ENCODE results near the gene CPNE5. TPM values are rescaled to one million over a fixed set of nuclear protein-coding genes. Genes with fewer than 3 reads are reported as not detected.

CPNE5 gene
- total RNA-seq, 1 donor from 2014 or later: 1.3 TPM

- Histone ChIP-seq H3K27ac (no peak overlapping the region), H3K9me3 (no peaks in the 10 kb centered on the region), H3K27me3 (no peaks in the 10 kb centered on the region), H3K4me3 (peak overlapping the region in 1 of 2 donors; percentile 10), H3K4me1 (peaks cover 0 to 20% of the 10 kb centered on the region in 2 donors), H3K36me3 (no peaks in the 10 kb centered on the region)
- DNase-seq (ENCODE audit: low spot score in 2 of 2): no peak
- no peak for TF ChIP-seq CTCF (IDR thresholded peaks at IDR 0.05)
- intact Hi-C loops (cut with DNase I): no loop called here
These were observed 9.6 kb upstream of the CPNE5 start for GRCh38 chr6:36848658-36849441.

- Histone ChIP-seq H3K9me3 (no peaks in the 10 kb centered on the region), H3K27me3 (no peaks in the 10 kb centered on the region), H3K27ac (no peak overlapping the region), H3K4me3 (no peak overlapping the region), H3K4me1 (peaks cover 0 to 13% of the 10 kb centered on the region in 2 donors), H3K36me3 (no peaks in the 10 kb centered on the region)
- TF ChIP-seq CTCF (IDR thresholded peaks at IDR 0.05): no peak
- DNase-seq (ENCODE audit: low spot score in 2 of 2): no peak
- intact Hi-C loops (cut with DNase I): no loop called here
These were observed 8.7 kb upstream of the CPNE5 start for GRCh38 chr6:36847991-36848390.

GRCh38 chr6:36847152-36847551 is 7.9 kb upstream of the CPNE5 start:
- no peak overlapping the region for H3K27ac ChIP-seq
- no peak overlapping the region for H3K4me3 ChIP-seq
- no peak for DNase-seq (ENCODE audit: low spot score in 2 of 2)
- no peak for TF ChIP-seq CTCF (IDR thresholded peaks at IDR 0.05)
- peaks cover 0 to 5% of the 10 kb centered on the region in 2 donors for H3K4me1 ChIP-seq
- no peaks in the 10 kb centered on the region for H3K36me3 ChIP-seq
- no peaks in the 10 kb centered on the region for H3K9me3 ChIP-seq
- intact Hi-C loops (cut with DNase I): no loop called here
- H3K27me3 ChIP-seq: no peaks in the 10 kb centered on the region

GRCh38 chr6:36845233-36845632 is 6.0 kb upstream of the CPNE5 start:
- DNase-seq (ENCODE audit: low spot score in 2 of 2): no peak
- intact Hi-C loops (cut with DNase I): no loop called here

GRCh38 chr6:36844232-36845170 is 5.3 kb upstream of the CPNE5 start:
- no peak overlapping the region for H3K27ac ChIP-seq
- intact Hi-C loops (cut with DNase I): no loop called here
- H3K36me3 ChIP-seq: no peaks in the 10 kb centered on the region
- TF ChIP-seq CTCF (IDR thresholded peaks at IDR 0.05): no peak
- H3K9me3 ChIP-seq: no peaks in the 10 kb centered on the region
- no peak overlapping the region for H3K4me3 ChIP-seq
- DNase-seq (ENCODE audit: low spot score in 2 of 2): no peak
- H3K27me3 ChIP-seq: no peaks in the 10 kb centered on the region
- H3K4me1 ChIP-seq: peaks cover 5 to 16% of the 10 kb centered on the region in 2 donors

More at GRCh38 chr6:36845233-36845632, 6.0 kb upstream of the CPNE5 start:
- no peak for TF ChIP-seq CTCF (IDR thresholded peaks at IDR 0.05)
- Histone ChIP-seq H3K4me1 (peaks cover 3 to 11% of the 10 kb centered on the region in 2 donors), H3K9me3 (no peaks in the 10 kb centered on the region), H3K27ac (no peak overlapping the region), H3K36me3 (no peaks in the 10 kb centered on the region), H3K4me3 (no peak overlapping the region), H3K27me3 (no peaks in the 10 kb centered on the region)

Measured in ascending aorta (tissue), 2 donors.